HG03060 (cell line): ENCODE measurements around the gene TM9SF3.
"Not testable (repeated sequence)": the region's sequence is repeated elsewhere in the genome, so short reads cannot be mapped to it uniquely, and the experiment has no call there.

Experiments
- ATAC-seq: cut with Tn5 transposase; IDR thresholded peaks from one replicate; pipeline ENCODE4 v1.9.1; 2021; ENCODE audit warnings: low read depth, moderate number of reproducible peaks; ENCODE audit not compliant: unreplicated experiment

The TM9SF3 gene

GRCh38 chr10:96570983-96571964, 15.5 kb downstream of the TM9SF3 start:
- no peak for ATAC-seq

GRCh38 chr10:96570511-96570910, 16.3 kb downstream of the TM9SF3 start:
- no peak for ATAC-seq

- ATAC-seq = no peak
These were observed 18.4 kb downstream of the TM9SF3 start for GRCh38 chr10:96568402-96568801.

GRCh38 chr10:96565774-96566173, 21.0 kb downstream of the TM9SF3 start:
- no peak for ATAC-seq

- no peak for ATAC-seq
These were observed 25.6 kb downstream of the TM9SF3 start for GRCh38 chr10:96560966-96561887.

GRCh38 chr10:96560489-96560888, 26.3 kb downstream of the TM9SF3 start:
- ATAC-seq = no peak

- ATAC-seq = no peak
These were observed 30.8 kb downstream of the TM9SF3 start for GRCh38 chr10:96556003-96556402.

- ATAC-seq = no peak
These were observed 31.5 kb downstream of the TM9SF3 start for GRCh38 chr10:96555330-96555729.

DNA sequence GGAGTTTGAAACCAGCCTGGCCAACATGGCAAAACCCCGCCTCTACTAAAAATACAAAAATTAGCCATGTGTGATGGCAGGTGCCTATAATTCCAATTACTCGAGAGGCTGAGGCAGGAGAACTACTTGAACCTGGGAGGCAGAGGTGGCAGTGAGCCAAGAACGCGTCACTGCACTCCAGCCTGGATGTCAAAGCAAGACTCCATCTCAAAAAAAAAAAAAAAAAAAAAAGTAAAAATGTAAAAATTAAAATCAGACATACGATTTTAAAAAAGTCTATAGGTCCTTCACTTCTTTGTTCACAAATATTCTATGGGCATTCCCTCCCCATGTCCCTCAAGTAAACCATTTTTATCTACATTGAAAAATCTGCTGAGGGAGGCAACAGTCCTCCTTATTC, 38.2 kb downstream of the TM9SF3 start:
- ATAC-seq = no peak

DNA sequence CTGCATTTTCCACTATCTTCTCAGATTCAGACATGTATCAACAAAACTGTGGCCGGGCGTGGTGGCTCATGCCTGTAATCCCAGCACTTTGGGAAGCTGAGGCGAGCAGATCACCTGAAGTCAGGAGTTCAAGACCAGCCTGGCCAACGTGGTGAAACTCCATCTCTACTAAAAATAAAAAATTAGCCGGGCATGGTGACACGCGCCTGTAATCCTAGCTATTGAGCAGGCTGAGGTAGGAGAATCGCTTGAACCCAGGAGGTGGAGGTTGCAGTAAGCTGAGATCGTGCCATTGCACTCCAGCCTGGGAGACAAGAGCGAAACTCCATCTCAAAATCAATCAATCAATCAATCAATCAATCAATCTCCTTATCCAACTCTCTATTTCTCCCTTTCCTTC, 41.3 kb downstream of the TM9SF3 start:
- ATAC-seq = not testable (repeated sequence)

- no peak for ATAC-seq
These were observed 44.9 kb downstream of the TM9SF3 start for GRCh38 chr10:96541921-96542320.

DNA sequence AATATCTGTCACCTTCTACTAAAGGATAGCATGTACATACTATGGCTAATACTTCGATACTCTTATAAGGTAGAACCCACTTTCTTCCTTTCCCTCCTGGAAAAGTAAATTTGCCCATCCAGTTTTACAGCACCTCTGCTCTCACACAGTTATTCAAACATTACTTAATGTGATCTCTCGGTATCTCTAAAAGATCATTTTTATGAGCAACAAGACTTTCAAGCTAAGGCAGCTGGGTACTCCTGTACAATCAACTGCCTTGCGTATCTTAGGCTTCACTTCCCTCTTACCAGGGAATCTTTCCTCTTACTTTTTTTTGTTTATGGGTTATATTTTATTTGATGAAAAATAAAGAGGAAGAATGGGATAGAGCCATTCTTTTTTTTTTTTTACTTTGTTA, 46.6 kb downstream of the TM9SF3 start:
- no peak for ATAC-seq

DNA sequence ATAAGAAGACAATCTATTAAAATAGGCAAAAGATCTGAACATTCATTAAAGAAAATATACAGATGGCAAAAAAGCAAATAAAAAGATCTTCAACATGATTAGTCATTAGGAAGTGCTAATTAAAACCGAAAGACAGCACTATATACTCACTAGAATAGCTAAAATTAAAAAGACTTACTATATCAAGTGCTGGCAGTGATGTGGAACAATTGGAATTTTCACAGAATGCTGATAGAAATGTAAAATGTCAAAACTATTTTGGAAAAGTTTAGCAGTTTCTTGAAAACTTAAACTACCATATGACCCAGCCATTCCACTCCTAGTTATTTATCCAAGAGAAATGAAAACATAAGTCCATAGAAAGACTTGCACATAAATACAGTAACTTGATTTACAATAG, 48.1 kb downstream of the TM9SF3 start:
- no peak for ATAC-seq

GRCh38 chr10:96536129-96536528, 50.7 kb downstream of the TM9SF3 start:
- no peak for ATAC-seq

DNA sequence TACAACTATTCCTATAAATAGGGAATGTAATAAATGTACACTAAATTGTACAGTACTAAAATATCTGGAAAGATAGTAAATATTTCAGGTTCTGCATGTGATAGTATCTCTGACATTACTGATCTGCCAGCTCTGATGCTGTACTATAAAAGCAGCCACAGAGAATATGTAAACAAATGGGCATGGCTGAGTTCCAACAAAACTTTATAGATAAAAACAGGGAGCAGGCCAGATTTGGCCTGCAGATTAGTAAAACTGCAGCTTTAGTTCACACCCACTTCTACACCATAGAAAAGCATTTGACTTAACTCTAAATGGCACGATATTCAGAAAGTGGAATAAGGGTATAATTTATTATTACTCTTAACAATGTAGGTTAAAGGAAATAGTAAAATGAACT, 54.3 kb downstream of the TM9SF3 start:
- no peak for ATAC-seq

GRCh38 chr10:96529634-96530279, 57.1 kb downstream of the TM9SF3 start:
- no peak for ATAC-seq

- ATAC-seq = no peak
These were observed 62.1 kb downstream of the TM9SF3 start for GRCh38 chr10:96524741-96525140.

- ATAC-seq = no peak
These were observed 69.5 kb downstream of the TM9SF3 start for GRCh38 chr10:96517284-96517683.

DNA sequence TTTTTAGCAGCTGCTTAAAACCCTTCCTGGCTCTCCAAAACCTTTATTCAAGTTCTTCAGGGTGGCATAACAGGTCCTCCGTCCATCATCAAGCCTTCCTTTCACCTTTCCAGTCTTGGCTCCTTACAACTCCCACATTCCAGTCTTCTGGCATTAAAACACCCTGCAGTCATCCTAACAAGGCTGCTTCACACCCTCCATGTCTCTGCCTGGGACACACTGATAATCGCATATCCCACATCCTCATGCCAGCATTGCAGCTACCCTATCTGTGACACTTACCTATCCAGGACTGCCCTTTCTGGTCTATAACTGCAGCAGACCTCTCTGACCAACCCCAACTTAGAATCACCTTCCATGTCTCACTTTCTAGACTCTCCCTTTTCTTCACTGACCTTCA, 70.5 kb downstream of the TM9SF3 start:
- ATAC-seq = no peak

GRCh38 chr10:96513698-96514561, 72.9 kb downstream of the TM9SF3 start, which contains the start of gene TLL2:
Gene TLL2, minus strand, starts transcription at chr10:96513926. Its CDS starts 241 bp downstream, at chr10:96513685.
- ATAC-seq = no peak
